GM21619 (cell line): ENCODE measurements around the gene NYNRIN.

ENCODE experiments used
- ATAC-seq: cut with Tn5 transposase; IDR thresholded peaks from one replicate; pipeline ENCODE4 v1.9.1; 2021; ENCODE audit not compliant: unreplicated experiment

The NYNRIN gene

DNA sequence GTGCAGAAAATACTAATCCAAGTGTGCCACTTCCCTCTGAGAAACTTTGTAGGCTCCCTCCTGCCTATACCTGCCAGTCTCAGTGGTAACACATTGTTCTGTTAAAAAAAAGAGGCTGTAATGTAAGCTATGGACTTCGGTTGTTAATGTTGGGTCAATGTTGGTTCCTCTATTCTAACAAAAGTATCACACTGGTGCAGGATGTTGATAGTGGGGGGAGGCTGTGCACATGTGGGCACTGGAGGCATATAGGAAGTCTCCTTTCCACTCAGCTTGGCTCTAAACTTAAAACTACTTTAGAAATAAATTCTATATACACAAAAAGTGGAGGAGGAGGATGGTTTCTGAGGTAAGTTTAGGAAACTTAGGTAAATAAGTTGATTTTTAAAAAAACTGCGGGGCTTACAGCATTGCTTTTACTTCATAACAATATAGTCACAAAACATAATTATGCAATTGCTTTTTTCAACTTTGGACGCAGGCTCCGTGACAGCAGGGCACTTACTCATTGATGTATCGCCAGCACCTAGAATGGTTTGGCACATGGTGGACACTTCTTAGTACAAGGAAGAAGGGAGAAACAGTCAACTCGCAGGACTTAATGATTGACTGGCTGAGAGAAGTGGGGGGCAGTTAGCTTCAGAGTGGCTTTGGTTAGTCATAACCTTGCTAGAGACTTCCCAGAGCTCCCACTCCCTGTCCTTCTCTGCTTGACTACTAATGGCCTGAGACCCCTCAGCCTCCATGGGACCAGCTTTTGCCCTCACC, 7.9 kb upstream of the NYNRIN start:
- no peak for ATAC-seq

DNA sequence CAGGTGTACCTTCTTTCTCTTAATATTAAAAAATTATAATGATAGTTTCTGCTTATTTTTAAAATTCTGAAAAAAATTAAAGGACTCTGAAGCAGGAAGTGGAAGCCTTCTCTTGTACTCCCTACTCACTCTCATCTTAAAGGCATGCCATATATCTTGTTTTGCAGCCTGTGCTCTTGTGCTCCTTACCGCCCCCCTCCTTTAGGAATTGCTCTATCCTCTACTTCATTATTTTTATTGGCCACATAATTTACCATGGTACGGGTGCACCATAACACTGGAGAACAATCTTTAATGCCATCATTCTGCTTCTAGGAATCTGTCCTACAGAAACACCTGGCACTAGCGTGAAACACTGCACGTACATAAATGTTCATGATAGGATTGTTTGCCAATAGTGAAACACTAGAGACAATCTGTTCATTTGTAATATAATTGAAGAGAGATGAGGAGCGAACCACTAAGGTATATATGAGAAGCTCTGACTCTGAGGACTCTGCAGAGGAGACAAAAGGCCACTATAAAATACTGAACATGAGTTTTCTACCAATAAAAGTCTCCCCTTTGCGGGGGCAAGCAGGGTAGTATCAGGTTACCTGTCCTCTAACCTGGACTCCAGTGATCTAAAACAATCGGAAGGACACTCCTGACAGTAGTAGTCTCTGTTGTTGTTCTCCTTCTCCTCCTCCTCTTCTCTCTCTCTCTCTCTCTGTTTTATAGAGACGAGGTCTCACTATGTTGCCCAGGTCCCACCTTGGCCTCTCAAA, 6.3 kb upstream of the NYNRIN start:
- ATAC-seq: no peak

DNA sequence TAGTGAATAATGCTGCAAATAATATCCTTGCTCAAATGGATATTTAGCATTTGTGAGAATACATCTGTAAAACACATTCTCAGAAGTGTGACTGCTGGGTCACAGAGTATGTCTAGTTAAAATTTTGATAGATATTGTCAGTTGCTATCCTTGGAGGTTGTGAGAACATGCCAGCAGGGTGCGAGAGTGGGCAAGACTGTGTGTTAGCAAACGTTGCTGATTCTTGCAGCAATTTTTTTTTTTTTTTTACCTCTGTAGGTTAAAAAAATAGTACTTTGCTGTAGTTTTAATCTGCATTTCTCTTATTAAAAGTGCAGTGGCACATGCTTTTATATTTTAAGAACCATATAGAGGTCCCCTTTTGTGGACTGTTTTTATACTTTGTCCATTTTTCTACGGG, 4.5 kb upstream of the NYNRIN start:
- no peak for ATAC-seq

DNA sequence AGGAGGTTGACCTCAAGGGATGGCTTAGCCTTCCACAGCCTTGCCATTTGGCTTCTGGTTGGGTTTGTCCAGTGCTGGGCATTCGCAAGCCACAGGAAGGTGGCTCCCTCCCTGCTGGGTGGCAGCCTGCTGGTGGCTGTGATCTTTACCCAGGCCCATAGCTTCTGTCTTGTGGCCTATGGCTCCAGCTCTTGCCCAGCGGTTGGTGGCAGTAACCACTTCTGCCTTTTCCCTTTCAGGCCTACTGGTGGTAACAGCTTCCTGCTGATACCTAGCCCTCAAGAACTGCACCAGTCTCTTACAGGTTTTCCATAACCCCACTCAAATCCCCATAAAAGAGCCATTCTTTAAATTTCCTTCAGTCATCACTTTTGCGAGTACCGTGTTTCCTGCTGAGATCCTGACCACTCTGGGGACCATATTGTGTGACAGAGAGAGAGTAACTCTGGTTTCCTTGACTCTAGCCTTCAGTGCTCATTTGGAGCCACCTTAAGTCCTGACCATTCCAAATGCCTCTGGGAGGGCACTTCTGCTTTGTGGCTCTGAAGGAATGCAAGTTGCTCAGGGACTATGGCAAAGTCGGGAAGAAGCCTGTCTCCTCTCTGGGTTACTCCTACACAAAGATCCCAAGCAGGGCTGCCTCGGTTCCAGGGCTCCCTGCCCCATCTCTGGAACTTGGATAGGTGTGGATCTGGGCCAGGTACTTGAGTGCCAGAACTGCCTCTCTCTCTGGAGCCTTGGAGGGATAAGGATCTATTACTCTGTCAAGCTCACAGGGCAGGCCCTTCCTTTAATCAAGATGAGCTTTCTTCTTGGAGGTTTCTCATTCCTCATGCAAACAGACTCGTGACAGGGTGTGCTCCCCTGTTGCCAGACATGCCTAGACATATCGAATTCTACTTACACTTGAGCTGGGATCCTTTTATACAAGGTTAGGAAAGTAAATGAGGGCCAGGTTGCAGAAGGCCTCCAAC, 2.9 kb upstream of the NYNRIN start:
- no peak for ATAC-seq

DNA sequence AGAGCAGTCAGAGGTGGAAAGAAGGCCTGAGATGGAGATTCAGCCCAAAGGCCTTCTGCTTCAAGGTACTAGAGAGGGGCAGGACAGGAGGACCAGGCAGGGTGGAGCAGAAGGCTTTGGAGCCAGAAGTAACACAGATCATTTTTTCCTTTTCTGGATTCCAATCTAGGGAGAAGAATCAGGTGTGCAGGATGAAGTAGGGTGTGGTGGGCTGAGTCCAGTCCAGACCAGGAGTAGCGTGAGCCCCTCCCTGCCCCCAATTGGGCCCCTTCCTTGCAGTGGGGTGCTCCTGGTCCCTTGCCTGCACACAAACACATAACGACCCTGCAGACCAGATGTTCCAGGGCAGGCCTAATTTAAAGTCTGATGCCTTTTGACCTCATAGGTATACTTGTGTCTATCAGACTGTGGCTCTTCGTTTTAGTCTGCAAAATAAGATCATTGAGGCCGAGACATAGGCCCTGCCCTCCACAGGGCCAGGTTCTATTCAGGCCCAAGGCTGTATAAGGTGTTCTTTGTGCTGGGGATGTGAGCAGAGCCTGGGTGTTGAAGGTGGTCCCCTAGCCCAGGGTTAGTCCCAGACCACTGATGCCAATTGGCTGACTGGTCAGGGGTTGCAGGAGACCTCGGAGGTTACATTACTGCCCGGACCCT, 1.0 kb upstream of the NYNRIN start:
- no peak for ATAC-seq

DNA sequence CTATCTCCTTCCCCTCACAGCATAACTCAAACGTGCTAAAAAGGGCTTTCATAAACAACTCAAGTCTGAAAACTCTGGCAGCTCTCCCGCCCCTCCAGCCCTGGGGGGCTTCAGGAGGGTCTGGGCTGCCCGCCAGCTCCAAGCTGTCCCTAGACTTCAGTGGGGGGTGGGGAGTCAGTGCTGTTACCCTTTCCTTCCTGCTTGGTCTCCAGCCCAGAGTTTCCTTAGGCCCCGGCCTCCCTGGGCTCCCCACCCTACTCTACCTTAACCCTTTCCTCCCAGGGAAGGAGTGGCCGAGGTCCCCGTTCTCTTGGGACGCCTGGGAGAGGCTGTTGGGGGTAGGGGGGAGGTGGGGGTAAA, 530 bp upstream of the NYNRIN start:
- ATAC-seq: no peak

DNA sequence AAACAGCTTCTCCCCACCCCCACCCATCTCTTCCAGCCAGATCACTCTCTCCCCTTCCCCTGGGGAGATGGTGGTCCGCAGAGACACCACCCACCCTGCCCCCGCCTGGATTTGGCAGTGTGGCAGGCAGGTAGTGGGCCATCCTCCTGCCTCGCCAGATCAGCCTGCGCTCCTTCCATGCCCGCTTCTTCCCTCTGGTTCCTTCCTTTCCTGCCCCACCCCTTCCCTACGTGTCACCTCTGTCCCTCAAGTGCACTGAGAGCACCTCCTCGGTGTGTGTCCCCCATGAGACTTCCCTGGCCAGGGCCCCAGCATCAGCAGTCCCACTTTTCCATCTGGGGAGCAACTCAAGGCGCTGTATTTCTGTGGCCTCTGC, 632 bp downstream of the NYNRIN start:
- ATAC-seq: no peak

DNA sequence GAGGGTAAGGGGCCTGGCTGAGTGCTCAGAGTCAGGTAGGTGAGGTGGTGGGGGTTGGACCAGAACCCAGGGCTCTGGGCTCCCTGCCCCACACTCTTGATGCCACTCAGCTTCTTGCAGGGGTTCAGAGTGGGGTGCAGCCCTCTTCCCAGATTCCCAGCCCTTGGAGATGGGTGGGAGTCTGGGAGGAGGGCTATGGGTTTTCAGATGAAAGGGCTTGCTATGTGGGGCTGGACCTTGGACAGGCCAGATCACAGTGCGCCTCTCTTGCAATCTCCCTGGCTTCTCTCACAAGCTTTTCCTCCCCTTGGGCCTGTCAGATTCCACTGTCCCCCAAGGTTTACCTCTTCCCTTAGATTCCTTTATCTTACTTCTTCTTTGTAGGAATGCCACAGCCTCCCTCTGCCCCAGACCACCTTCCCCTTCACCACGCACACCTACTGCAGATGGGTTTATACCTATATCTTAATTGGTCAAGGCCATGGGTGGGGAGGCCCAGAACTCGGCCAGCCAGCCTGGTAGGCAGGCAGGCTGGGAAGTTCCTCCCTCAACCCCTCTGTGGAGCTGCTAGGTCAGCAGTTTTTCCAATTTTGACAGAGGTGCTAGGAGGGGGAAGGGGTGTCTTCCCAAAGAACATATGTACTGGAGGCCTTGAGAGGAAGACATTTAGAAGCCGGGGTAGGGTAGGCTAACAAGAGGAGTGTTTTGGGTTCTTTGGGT, 1.4 kb downstream of the NYNRIN start:
- ATAC-seq: no peak

DNA sequence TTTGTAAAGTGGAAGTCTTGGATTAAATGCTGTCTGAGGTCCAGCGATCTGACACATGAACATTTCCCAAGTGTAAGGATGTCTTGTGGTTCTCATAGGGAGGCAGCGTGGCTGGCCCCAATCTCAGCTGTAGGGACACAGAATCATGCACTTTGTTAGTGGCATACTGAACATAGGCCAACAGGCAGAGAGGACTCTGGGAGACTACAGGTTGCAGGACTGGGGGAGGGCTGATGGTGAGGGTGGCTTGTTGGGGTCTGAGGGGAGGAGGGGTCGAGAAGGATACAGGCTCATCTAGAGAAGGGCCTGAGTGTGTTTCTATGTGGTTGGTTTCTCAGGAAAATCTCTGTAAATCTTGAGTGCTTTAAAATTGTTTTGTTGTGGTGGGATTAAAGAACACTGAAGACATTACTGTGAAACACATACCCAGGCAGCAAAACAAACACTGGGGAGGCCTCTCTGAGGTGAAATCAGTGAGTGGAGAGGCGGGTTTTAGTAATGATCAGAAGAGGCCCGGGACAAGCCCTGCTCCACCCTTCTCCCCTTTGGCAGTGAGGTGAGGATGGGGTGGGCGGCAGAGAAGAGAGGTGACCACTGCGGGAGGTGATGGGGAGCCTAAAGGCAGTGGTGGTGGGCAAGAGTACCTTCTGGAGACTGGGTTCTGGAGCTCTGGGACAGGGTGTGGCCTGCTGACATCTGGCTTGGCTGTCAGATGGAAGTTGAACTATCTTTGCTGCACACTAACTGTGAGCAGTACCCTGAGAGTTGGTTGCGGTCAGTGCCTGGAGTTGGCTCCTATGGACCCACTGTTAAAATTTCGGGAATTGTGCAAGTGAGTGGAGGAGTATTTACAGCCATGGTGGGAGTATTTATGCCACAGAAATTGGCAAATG, 3.3 kb downstream of the NYNRIN start:
- no peak for ATAC-seq

DNA sequence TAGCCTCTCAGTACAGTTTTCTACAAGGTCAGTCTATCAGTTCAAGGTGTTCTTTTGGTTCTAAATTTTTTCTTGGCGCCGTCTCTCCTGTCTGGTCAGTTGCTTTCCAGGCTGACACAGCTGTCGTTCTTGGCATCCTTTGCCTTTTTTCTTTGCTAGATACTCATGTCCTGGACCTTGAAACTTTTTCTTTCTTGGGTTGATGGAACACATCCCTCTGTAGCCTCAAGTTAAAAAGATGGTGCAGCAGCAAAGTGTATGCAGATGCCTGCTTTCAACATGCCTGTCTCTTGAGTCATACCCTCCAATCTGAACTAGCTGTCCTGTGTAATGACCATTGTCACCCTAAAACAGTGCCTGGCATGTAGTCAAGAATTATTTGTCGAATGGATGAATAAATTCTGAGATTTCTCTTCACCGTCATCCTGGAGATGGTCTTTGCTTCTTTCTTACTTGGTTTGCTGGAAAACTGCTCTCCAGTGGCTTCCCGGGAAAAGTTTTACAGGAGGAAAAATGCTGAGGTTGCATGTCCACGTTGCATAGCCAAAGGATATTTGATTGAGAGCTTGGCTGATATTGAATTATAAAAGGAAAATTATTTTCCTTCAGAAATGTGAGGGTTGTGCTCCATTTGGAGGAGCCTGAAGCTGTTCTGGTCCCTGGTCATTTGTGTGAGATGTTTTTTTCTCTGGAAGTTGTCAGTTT, 4.6 kb downstream of the NYNRIN start:
- no peak for ATAC-seq

DNA sequence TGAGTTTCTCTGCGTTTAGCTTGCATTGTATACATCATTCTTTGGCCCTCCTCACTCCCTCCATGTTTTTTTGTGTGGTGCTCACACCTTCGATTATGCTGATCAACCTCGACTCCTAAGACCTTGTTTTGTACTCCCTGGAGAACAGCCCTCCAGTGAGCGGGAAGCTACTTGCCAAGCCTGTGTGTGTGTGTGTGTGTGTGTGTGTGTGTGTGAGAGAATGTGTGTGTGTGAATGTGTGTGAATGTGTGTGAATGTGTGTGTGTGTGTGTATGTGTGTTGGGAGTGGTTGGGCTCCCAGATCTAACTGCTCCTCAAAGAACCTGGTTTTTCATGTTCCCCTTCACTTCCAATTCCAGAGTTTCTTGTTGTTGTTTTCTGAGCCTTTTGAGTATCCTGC, 6.0 kb downstream of the NYNRIN start:
- no peak for ATAC-seq

DNA sequence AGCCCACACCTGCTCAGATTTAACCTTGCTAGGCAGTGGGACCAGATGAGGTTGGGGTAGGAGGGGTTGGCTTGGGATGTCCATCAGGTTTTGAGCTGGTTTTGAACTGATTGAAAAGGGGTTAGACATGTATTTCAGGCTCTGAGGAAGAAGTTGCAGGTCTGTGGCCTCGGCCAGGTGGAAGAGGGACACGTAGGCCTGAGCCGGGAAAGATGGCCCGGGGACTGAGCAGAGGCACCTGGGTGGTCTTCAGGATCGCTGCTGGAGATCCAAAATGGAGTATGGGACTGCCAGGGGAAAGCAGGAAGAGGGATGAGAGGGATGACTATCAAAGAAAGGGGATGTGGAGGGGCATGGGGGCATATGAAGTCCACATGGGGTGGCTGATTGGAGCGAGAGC, 7.6 kb downstream of the NYNRIN start:
- ATAC-seq: no peak

DNA sequence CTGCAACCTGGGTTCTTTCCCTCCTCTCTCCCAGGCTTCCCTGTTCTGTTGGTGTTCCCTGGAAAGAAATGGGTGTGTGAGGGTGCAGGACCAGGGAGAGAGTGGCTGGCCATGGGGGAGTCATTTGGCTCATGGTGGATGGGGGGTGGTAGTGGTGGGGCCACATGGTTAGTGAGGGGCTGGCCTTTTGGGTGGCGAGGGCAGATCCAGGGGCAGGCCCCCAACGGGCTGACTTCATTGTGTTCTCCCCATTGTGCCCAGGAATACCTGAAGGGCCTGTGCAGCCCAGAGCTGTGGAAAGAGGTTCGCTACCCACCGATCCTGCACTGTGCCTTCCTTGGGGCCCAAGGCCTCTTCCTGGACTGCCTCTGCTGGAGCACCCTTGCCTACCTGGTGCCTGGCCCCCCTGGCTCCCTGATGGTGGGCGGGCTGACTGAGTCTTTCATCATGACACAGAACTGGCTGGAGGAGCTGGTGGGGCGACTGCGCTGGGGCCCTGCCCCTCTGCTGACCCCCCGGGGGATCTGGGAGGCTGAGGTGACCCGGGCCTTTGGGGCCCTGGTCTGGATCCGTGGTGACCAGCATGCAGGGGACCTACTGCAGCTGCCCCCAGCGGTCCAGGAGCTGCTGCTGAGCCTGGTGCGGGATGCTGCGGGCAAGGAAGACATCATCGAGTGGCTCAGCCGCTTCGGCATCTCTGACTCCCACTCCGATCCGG, 9.0 kb downstream of the NYNRIN start:
- no peak for ATAC-seq

DNA sequence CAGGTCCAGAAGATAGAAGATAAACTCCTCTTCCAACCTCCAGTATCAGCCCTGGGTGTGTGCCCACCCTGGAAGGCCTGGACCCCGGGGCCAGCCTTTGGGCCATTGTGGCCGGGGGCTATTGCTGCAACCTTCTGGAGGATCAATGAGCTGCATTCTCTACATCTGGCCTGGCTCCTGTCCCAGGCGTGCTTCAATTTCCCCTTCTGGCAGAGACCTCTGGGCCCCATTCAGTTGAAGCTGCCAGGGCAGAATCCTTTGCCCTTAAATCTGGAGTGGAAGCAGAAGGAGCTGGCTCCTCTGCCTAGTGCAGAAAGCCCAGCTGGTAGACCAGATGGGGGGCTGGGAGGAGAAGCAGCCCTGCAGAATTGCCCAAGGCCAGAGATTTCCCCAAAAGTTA, 10.0 kb downstream of the NYNRIN start:
- no peak for ATAC-seq

DNA sequence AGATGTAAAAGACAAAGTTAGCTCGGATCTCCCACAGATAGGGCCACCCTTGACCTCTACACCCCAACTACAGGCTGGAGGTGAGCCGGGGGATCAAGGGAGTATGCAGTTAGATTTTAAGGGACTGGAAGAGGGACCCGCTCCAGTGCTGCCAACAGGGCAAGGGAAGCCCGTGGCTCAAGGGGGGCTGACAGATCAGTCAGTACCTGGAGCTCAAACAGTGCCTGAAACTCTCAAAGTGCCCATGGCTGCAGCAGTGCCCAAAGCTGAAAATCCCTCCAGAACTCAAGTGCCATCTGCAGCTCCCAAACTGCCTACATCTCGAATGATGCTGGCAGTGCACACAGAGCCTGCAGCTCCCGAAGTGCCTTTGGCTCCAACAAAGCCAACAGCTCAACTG, 10.4 kb downstream of the NYNRIN start:
- ATAC-seq: no peak

DNA sequence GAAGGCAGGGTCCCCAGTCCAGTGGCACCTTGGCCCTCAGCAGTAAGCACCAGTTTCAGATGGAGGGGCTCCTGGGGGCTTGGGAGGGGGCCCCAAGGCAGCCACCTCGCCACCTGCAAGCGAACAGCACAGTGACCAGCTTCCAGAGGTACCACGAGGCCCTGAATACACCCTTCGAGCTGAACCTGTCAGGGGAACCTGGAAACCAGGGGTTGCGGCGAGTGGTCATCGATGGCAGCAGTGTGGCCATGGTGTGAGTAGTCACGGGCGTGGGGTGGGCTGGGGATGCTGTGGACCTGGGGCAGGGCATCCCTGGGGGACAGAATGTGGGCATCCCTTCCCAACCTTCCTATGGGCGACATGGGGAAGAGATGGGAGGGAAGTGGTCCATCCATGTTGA, 11.2 kb downstream of the NYNRIN start:
- ATAC-seq: no peak

DNA sequence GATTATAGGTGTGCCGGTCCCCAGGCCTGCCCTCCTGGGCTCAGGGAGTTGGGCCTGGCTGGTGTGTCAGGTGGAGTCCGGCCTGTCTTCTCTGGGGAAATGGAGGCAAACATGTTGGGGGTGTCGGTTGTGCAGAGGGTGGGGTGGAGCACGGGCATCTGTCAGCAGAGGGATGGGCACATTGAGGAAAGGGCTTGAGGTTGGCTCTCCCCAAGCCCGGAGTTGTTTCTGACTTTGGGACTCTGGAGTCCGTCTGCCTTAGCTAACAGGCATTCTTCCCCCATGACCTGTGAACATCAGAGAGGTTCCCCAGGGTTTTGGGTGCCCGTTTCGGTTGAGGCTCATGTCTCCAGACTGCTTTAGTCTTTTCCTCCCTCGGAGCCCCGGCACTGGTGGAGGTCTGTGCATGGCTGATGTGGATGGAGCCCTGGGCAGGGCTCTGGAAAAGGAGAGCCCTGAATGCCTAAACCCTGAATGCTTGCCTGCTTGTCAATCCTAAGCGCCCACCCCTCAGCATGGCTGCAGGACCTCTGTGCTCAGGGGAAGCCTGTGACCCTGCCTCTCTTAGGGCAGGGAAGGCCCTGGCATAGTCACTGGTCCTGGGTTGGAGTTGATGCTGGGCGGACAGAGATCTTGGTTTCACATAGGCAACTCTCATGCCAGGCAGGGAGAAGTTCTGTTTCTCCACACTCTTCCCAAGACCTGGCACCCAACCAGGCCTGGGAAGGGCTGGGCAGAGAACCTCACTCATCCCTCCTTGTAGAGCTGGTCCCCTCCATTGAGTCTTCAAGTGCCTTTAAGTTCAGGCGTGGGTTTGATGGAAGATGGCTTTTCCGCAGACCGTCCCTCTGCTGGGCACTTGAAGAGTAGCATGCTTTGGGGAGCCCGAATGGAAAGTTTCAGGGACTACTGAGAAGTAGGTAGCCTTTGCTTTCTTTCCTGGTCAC, 12.9 kb downstream of the NYNRIN start:
- peak; percentile 61 for ATAC-seq
